HFFc6 (cell line): ENCODE measurements around the gene SPSB2. TPM values are rescaled to one million over a fixed set of nuclear protein-coding genes. Genes with fewer than 3 reads are reported as not detected.

ENCODE experiments used
- DNase-seq: peaks from one replicate; pipeline ENCODE4 v3.0.0-alpha.2; 2018
- H3K27ac Mint-ChIP-seq: 2 replicates; pipeline ENCODE4 v1.8.0; 2020; ENCODE audit warnings: mild to moderate bottlenecking, mixed read lengths
- H3K27me3 Mint-ChIP-seq: 2 replicates; pipeline ENCODE4 v1.8.0; 2021; ENCODE audit warnings: mild to moderate bottlenecking, moderate library complexity, mixed read lengths; ENCODE audit not compliant: insufficient read depth
- H3K36me3 Mint-ChIP-seq: 2 replicates; pipeline ENCODE4 v1.8.0; 2021; ENCODE audit warnings: low read depth, mixed read lengths
- H3K4me1 Mint-ChIP-seq: 2 replicates; pipeline ENCODE4 v1.8.0; 2020; ENCODE audit warnings: low read depth, mixed read lengths
- H3K4me3 Mint-ChIP-seq: 2 replicates; pipeline ENCODE4 v1.8.0; 2020; ENCODE audit warnings: mild to moderate bottlenecking, moderate library complexity, mixed read lengths
- H3K9me3 Mint-ChIP-seq: 2 replicates; pipeline ENCODE4 v1.8.0; 2020; ENCODE audit warnings: mild to moderate bottlenecking, mixed read lengths
- total RNA-seq, 6 experiments: library from RNA; stranded (reverse); fragmentation: NEBNext Ultra II Directional; extraction: Animal tissue kit (Norgen Biotek cat#: 25700); gene quantifications; 2 replicates in 1 of 6; 3 replicates in 5 of 6; pipeline ENCODE4 v1.2.3, GENCODE V29; 2021
- TF ChIP-seq, protein P1 (sequence below): fragments of 200-600 bp; sonication (generic); IDR thresholded peaks from 2 replicates; pipeline ENCODE4 v1.5.0; 2021; ENCODE audit warnings: antibody characterized with exemption, mild to moderate bottlenecking

Gene SPSB2
- total RNA-seq, 6 experiments from 2014 or later = 12.1 to 13.9 (median 13.0) TPM

DNA sequence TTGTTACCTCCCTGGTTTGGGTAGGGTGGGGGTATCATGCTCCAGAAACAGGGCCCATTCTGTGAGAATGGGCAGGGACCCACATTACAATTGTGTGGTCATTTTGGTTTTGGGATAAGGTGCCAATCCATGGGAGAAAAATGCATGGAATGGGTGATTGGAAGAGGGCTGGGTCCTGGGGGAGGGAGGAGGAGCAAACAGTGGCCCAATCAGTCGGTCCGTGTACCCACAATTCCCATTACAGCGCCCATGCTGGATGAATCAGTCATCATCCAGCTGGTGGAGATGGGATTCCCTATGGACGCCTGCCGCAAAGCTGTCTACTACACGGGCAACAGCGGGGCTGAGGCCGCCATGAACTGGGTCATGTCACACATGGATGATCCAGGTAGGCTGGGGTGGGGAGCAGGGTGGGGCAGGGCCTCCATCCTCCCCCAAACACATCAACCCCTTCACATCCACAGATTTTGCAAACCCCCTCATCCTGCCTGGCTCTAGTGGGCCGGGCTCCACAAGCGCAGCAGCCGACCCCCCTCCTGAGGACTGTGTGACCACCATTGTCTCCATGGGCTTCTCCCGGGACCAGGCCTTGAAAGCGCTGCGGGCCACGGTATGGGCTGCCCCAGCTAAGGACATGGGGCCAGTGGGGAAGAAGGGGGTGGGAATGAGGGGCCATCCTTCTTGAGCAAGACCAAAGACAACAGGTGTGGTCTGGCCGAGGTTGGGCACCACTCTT lies 9.3 kb downstream of the SPSB2 start:
- Mint-ChIP-seq H3K27ac (peak overlapping the region; percentile 55), H3K9me3 (no peaks in the 10 kb centered on the region), H3K36me3 (peaks cover 60% of the 10 kb centered on the region), H3K27me3 (peaks cover 13% of the 10 kb centered on the region), H3K4me3 (no peak overlapping the region), H3K4me1 (peaks cover 18% of the 10 kb centered on the region)
- DNase-seq = no peak
- TF ChIP-seq, protein P1, sequence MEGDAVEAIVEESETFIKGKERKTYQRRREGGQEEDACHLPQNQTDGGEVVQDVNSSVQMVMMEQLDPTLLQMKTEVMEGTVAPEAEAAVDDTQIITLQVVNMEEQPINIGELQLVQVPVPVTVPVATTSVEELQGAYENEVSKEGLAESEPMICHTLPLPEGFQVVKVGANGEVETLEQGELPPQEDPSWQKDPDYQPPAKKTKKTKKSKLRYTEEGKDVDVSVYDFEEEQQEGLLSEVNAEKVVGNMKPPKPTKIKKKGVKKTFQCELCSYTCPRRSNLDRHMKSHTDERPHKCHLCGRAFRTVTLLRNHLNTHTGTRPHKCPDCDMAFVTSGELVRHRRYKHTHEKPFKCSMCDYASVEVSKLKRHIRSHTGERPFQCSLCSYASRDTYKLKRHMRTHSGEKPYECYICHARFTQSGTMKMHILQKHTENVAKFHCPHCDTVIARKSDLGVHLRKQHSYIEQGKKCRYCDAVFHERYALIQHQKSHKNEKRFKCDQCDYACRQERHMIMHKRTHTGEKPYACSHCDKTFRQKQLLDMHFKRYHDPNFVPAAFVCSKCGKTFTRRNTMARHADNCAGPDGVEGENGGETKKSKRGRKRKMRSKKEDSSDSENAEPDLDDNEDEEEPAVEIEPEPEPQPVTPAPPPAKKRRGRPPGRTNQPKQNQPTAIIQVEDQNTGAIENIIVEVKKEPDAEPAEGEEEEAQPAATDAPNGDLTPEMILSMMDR = no peak

DNA sequence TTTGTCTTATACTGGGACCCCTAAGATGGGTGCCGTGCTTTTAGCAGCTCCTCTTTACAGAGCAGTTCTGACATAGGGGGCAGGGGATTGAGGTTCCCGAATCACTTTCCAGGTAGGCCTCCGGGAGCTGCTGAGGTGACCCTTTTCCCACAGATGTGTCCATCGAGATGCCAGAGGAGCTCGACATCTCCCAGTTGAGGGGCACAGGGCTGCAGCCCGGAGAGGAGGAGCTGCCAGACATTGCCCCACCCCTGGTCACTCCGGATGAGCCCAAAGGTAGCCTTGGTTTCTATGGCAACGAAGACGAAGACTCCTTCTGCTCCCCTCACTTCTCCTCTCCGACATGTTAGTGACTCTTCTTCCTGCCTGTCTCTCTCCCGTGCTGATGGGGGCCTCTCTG lies 10.1 kb downstream of the SPSB2 start:
- peaks cover 14% of the 10 kb centered on the region for H3K4me1 Mint-ChIP-seq
- H3K27ac Mint-ChIP-seq = peak overlapping the region; percentile 55
- TF ChIP-seq, protein P1 = no peak
- no peak for DNase-seq
- H3K36me3 Mint-ChIP-seq = peaks cover 56% of the 10 kb centered on the region
- H3K27me3 Mint-ChIP-seq = peaks cover 8% of the 10 kb centered on the region
- H3K4me3 Mint-ChIP-seq = no peak overlapping the region
- no peaks in the 10 kb centered on the region for H3K9me3 Mint-ChIP-seq

DNA sequence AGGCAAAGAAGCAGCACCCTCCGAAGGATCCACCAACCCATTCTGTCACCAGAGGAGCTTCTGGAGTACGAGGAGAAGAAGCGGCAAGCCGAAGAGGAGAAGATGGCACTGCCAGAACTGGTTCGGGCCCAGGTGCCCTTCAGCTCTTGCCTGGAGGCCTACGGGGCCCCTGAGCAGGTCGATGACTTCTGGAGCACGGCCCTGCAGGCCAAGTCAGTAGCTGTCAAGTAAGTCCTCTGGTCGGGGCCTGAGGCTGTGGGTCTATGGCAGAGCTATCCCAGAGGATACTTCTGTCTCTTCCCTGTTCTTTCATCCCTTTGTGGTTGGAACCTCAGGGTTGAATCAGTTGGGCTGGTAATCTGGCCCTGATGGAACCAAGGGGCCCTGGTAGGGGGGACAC lies 11.7 kb downstream of the SPSB2 start:
- peaks cover 3% of the 10 kb centered on the region; the same call in 1 of the 2 replicates for H3K27me3 Mint-ChIP-seq
- DNase-seq = no peak
- peaks cover 63% of the 10 kb centered on the region for H3K36me3 Mint-ChIP-seq
- H3K27ac Mint-ChIP-seq = peak overlapping the region; percentile 30; the same call in 1 of the 2 replicates
- no peaks in the 10 kb centered on the region for H3K9me3 Mint-ChIP-seq
- H3K4me1 Mint-ChIP-seq = peaks cover 7% of the 10 kb centered on the region
- H3K4me3 Mint-ChIP-seq = no peak overlapping the region
- TF ChIP-seq, protein P1 = no peak

DNA sequence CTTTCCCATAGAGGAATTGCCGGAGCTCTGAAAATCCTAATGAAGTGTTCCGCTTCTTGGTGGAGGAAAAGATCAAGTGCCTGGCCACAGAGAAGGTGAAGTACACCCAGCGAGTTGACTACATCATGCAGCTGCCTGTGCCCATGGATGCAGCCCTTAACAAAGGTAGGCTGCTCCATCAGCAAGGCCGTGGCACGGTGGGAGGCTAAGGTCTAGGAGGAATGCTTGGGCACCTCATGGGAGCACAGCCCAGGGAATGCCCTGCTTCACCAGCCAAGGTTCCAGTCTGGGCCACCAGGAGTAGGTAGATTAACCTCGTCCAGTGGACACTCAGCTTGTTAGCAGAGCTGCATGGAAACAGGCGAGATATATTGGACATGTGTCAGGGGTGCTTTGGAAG lies 12.2 kb downstream of the SPSB2 start:
- H3K27ac Mint-ChIP-seq = peak overlapping the region; percentile 30; the same call in 1 of the 2 replicates
- H3K36me3 Mint-ChIP-seq = peaks cover 62% of the 10 kb centered on the region
- no peak for DNase-seq
- H3K9me3 Mint-ChIP-seq = no peaks in the 10 kb centered on the region
- TF ChIP-seq, protein P1 = no peak
- peaks cover 7% of the 10 kb centered on the region for H3K4me1 Mint-ChIP-seq
- peaks cover 3% of the 10 kb centered on the region for H3K27me3 Mint-ChIP-seq
- H3K4me3 Mint-ChIP-seq = no peak overlapping the region

DNA sequence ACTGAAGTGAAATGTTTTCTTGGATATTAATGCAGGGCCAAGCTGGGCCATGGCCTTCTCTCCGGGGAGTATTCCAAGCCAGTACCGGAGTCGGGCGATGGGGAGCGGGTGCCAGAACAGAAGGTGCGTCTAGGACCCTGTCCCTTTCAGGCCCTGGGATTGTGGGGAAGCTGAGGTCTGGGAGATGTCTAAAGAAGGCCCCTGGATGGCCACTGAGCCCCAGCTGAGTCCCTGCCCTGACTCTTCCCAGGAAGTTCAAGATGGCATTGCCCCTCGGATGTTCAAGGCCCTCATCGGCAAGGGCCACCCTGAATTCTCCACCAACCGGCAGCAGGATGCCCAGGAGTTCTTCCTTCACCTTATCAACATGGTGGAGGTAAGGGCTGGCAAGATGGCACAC lies 13.0 kb downstream of the SPSB2 start:
- Mint-ChIP-seq H3K36me3 (peaks cover 59% of the 10 kb centered on the region), H3K27ac (no peak overlapping the region), H3K27me3 (peaks cover 3% of the 10 kb centered on the region), H3K4me3 (no peak overlapping the region), H3K4me1 (peaks cover 7% of the 10 kb centered on the region), H3K9me3 (no peaks in the 10 kb centered on the region)
- TF ChIP-seq, protein P1 = no peak
- no peak for DNase-seq
